GM21723 (cell line): Measurements from ENCODE around the gene STT3B.
"Not testable (repeated sequence)": the region's sequence is repeated elsewhere in the genome, so short reads cannot be mapped to it uniquely, and the experiment has no call there.

Source experiments
- ATAC-seq: cut with Tn5 transposase; IDR thresholded peaks from one replicate; pipeline ENCODE4 v1.9.1; 2021; ENCODE audit warnings: mild to moderate bottlenecking, moderate library complexity; ENCODE audit not compliant: unreplicated experiment

Gene STT3B

DNA sequence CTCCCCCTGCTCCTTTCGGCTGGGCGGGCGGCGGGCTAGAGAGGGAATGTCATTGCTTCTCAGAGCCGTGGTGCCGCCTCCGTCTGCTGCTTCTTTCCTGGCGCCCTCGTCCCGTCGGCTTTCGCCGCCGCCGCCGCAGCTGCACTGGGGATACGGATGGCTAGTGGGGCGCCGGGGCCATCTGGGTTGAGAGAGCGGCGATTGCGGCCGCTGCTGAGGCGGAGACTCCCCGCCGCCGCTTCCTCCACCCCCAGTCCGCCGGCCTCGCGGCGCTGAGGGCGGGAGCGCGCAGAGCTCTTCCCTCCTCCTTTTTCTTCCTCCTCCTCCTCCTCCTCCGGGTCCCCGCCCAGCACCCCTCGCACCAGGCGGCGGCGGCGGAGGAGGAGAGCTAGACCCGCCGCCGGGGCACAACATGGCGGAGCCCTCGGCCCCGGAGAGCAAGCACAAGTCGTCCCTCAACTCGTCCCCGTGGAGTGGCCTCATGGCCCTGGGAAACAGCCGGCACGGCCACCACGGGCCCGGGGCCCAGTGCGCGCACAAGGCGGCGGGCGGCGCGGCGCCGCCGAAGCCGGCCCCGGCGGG is at the start of gene STT3B:
Gene STT3B, plus strand, starts transcription at position 339 of the 582 bp plus-strand sequence. Its CDS starts 74 bp downstream, at position 413.
- ATAC-seq, result peak; percentile 66

DNA sequence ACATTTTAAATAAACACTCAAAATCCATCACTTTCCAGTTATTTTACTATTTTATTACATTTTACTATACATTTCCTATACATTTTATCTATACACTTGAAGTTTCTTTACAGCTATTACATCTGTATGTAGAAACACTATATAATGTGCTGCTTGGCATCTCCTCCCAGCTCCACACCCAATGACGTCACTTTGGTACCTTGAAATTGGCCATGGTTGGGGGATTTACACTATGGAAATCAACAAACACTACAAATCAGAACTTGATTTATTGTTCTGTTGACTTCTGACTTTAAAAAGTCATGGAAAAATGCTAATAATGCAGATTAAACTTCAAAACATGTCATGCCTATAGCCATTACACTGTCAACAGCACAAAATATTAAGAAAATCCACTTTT is 48.9 kb upstream of the STT3B start:
- no peak for ATAC-seq

DNA sequence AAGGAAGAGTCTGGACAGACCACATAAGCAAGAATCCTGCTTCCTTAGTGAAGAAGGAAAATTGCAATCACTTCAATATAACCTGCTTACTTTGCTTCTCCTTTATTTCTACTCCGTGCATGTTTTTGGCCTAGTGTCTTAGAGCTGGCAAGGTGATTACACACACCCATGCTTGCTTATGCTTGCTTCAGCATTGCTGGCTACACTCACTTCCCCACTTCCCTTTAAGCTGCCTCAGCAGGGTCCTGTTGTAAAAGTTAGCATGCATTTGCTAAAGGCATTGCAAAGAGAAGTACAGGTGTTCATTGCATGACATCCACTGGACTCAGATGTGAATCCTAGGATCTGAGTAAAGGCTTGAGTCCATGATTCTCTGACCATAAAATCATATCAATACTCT is 47.5 kb upstream of the STT3B start:
- ATAC-seq, result no peak

DNA sequence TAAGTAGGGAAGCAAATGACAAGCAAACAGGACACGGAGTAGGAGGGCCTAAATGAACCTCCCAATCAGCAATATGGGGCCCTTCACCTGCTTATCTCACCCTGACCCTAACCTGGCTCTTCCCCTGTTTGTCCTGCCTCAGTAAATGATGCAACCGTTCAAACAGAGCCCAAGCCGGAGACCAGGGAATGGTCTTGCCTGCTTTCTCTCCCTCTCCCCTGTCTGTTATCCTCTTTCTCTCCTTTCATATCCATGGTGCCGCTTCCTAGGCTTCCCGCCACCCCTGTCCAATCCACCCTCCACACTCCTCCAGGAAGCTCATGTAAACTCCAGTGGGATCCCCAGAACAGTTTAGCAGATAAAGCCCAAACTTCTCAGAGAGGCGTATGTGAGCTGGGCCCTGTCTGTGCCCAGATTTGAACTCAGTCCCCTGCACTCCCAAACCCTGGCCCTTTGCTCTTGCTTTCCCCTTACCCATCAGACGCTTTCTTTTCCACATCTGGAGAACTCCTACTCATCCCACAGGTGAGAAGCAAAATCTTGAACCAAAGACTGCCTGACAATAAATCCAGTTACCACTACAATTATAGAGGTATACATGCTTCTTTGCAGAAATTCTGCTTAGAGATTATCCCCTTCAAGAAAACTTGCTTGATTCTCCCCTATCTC is 45.7 kb upstream of the STT3B start:
- ATAC-seq, result no peak

DNA sequence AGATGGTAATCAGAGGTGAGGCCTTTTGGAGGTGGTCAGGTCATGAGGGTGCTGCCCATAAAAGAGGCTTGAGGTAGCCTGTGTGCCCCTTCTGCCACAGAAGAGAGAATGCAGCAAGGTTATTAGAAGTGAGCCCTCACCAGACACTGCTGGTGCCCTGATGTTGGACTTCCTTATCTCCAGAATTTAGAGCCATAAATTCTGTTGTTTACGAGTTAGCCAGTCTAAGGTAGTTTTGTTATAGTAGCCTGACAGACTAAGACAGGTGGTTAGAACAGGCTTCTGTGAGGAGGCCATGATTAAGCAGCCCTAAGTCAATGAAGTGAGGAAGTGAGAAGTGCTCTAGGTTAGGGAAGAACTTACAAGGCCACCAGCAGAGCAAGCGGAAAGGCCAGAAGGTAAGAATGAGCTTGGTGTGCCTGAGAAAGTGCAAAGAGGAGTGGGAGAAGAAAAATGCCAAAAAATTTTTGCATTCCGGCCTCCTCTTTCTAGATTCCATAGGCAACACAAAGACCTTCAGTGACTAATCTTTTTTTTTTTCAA is 44.2 kb upstream of the STT3B start:
- no peak for ATAC-seq

DNA sequence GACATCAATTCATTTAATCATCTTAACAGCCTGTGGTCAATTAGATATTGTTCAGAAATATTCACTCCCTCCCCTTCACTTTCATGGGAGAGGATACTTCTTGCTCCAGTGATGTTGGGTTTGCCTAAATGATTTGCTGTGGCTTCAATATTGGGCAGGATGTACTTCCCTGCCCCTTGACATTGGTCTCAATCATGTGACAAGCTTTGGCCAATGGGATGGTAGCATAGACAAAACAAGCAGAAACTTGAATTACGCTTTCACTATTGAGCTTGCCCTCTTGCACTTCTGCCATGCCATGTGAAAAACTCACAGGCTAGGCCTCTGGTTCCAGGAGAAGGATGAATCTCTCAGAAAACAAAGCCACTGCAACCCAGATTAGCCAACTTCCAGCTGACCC is 42.2 kb upstream of the STT3B start:
- ATAC-seq, result no peak

DNA sequence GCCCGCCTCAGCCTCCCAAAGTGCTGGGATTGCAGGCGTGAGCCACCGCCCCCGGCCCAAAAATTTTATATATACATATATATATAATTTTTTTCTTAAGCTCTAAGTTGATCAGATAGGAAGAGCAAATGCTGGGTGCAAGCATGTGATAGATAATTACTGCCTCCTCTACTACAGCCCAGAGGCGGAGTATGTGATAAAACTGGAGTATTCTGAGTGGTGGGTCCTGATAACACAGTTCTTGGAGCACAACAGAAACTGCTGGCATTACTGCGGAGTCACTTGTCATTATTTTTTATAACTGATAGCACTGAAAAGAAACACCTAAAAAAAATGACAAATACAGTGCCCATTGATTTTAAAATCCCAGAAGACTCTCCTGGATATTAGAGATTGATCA is 41.1 kb upstream of the STT3B start:
- no peak for ATAC-seq

DNA sequence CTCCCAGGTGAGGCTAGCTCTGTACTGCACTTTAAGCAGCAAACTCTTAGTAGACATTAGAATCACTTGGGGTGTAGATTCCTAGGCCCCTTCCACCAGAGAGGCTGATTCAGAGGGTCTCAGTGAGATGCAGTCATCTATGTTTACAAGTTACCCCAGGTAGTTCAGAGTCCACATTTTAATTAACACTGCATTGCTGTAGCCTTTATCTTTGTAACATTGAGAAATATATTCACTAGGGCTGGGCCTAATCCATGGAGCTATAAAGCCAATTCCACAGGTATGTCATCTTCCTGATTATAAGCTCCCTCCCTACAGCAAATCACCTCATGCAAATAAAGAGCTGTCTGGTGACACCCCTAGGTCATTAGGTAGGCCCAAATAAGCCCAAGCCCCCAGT is 39.6 kb upstream of the STT3B start:
- ATAC-seq, result no peak

DNA sequence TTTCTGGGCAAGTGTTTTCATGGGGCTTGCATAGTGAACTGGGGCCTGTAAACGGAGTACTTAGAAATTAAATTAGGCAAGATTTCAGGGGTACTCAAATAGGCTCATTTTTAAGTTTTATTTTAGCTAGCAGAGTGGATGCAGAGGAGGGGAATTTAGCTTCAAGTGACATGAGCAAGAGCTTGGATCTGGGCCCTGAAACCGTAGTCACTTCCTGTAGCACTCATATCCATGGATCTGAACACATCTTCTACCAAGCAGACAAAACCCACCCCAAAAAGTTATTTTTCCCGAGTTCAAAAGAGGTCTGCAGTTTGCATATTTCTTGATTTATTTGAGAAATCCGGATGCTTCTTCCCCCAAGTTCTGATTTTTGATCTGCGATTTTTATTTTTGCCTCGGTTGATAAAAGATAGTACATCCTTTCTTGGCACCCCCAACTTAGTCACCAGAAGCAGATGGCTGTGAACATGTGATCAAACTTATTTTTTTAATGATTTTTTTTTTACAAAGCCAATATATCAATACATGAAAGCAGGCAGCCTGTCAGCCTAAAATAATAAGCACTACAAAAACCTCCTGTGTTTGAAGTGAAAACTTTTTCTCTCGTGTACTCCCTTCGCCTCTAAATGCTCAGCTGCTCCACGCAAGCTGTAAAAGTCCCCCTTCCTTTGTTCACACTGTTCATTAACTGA is 36.6 kb upstream of the STT3B start:
- ATAC-seq, result no peak

DNA sequence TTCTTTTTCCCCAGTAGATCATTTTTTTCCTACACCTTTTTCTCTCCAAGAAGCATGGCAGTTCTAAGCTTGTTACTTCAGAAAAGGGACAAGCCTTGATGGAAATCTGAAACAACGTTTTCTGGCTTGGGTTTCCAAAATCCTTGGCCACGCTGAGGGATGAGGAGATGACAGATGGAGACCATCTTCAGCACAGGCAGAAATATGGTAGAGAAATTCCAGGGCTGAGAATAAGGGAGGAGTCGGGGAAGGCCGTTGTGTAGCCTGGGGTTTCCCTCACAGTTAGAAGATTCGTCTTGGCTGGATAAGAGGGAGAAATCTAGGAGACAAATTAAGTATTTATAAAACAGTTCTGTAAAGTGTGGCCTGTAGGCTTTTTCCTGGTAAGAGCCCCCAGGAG is 33.9 kb upstream of the STT3B start:
- ATAC-seq, result no peak

DNA sequence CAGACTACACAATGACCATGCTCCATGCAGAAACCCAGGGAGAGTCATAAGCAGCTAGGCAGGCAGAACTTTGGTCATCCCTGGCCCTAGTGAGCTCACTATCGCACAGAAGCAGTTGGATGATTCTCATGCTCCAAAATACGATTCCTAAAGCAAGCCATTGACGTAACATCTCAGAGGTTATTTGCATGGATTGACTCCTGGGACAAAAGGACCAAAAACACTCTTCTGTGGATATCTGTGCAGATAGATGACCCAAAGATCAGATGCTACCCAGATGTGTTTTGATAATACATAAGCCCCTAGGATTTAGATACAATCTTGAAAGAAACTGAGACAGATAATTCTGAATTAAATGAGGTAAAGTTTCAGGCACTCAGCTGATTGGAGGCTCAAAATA is 33.4 kb upstream of the STT3B start:
- ATAC-seq, result no peak

DNA sequence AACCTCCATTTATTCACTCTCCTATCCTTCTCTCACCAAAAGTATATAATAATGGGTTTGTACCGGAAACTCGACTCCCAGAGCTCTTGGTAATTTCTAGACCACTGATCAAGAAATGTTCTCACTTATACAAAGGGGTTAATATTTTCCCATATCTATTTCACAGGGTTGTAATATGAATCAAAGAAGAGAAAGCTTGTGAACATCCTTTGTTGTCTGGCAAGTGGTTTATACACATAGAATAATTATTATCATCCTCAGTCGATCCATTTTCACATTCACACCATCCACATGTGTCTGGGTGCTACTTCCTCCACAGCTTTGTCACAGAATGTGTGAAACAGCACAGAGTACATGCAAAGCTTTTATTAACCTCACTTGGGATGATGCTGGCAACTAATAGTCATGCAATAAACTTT is 29.9 kb upstream of the STT3B start:
- ATAC-seq, result no peak

DNA sequence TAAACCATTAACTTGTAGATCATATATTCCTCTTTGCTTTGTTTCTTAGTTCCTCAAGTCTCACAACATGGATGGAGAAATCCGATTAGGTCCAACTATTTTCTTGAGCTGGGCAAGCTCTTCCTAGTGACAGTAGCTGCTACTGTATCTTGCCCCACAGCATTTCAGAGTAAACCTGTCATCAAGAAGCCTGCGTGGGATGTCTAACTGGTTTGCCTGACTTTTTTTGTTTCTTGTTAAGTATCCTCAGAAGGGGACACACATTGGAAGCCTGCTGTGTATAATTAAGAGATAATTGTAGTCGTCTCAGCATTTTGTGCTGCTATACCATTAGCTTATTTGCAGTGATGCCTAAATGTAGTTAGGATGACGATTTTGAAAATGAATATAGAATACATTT is 29.3 kb upstream of the STT3B start:
- ATAC-seq, result no peak

DNA sequence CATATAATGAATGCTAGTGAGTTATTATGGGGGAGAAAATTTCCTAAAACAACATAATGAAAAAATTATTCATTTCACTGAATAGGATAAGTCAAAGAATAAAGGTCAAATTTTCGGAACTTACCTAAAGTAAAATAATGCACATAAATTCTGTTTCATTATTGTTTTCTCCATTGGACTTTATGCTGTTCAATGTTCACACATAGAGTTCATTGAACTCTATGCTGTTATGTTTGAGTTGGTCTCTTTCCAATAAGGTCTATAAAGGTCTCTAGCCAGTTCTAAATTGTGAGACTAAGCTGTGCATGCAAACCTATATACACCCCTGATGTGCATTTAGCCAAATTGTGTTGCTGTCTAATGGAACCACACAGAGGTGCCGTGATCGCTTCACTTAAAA is 28.5 kb upstream of the STT3B start:
- no peak for ATAC-seq

DNA sequence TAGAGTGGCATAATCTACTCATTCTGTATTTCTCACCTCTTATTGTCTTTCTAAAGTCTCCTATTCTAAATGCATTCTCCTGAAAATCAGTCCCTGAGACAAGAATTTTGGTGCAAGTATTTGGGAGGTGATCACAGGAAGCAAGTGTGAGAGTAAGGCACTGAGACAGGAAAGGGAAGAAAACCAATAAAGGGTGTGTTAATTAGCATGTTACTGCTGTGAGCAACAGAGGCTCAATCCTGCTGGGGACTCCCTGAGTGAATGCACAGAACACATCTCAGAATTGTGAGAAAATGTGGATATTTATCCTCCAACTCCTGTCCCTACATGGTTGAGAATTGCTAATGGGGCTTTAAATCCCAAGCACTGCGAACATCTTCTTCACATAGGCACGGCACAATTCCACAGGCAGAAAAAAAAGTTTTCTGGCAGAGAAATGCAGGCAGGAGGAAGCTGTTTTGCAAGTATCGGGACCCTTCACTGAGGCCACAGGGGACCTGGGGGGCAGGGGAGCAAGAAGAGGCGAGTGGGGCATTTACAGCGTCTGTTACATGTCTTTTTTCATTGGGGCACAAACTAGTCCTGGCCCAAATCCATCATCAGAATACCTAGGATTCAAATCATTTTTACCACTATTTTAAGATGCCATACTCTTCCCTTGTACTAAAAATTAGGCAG is 27.2 kb upstream of the STT3B start:
- no peak for ATAC-seq

DNA sequence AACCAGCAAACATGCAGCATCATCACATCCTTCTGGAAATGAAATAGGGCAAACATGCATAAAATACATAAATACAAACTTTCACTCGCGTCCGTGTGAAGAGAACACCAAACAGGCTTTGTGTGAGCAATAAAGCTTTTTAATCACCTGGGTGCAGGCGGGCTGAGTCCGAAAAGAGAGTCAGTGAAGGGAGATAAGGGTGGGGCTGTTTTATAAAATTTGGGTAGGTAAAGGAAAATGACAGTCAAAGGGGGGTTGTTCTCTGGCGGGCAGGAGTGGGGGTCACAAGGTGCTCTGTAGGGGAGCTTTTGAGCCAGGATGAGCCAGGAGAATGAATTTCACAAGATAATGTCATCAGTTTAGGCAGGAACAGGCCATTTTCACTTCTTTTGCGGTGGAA is 26.2 kb upstream of the STT3B start:
- not testable (repeated sequence) for ATAC-seq

DNA sequence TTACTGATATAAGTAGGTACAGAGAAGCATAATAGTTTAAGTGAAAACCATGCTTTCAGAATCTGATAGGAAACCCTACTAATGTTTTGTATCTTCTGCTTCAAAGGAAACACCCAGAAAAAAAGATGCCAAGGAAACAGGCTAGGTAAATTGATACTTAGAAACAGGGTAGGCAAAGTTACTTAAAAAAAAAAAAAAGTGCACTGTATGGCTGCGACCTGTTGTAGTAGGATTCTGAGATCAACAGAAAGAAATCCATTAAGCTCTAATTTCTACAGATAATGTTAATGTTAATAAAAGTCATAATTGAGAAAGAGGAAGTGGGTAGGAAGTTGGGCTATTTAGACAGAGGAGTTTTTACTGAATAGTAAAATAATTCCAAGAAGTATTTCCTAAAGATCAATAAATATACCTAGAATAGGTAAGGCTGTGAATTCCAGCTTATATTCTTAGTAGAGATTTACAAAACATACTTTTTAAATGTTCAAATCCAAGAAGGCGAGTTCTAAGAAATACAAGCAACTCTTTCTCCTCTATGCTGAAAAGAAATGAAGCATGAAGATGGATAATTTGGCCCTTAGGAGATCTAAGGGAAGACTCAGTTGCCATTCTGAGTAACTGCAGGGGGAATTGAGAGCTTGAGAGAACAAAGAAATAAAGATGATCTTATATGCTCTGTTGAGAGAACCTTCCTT is 24.1 kb upstream of the STT3B start:
- ATAC-seq, result no peak

DNA sequence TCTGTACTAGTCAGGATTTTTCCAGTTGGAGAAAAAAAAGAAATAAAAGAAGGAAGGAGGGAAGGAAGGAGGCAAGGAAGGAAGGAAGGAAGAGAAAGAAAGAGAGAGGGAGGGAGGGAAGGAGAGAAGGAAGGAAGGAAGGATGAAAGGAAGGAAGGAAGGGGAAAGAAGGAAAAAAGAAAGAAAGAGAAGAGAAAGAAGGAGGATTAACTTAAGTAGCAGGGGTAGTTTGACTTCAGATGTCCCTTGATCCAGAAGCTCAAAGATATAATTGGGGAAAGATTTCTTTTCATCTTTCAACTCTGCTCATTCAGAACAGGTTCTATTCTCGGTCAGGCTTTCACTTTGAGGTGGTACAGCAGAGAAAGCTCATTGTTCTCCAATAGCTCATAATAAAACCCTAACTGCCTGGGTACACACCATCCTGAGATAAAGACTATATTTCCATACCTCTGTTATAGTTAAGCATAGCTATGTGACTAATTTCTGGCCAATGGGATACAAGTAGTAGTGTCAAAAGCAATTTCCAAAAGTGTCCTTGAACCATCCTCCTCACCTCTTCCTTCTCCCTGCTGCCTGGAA is 23.5 kb upstream of the STT3B start:
- no peak for ATAC-seq

DNA sequence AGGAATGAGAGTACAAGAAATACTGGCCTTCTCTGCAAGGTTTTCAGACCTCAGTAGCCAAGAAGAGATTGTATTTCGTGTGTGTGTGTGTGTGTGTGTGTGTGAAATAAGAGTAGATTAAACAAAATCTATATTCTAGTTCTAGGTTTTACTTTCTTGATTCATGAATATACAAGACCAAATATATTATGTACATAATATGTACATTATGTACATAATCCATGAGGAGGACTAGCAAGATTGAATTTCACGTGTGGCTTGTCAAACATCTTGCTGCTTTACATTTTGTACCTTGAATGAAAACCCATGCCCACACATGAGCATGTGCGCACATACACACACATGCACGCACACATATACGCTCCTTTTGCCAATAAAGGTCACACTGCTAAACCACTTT is 18.2 kb upstream of the STT3B start:
- ATAC-seq, result no peak

DNA sequence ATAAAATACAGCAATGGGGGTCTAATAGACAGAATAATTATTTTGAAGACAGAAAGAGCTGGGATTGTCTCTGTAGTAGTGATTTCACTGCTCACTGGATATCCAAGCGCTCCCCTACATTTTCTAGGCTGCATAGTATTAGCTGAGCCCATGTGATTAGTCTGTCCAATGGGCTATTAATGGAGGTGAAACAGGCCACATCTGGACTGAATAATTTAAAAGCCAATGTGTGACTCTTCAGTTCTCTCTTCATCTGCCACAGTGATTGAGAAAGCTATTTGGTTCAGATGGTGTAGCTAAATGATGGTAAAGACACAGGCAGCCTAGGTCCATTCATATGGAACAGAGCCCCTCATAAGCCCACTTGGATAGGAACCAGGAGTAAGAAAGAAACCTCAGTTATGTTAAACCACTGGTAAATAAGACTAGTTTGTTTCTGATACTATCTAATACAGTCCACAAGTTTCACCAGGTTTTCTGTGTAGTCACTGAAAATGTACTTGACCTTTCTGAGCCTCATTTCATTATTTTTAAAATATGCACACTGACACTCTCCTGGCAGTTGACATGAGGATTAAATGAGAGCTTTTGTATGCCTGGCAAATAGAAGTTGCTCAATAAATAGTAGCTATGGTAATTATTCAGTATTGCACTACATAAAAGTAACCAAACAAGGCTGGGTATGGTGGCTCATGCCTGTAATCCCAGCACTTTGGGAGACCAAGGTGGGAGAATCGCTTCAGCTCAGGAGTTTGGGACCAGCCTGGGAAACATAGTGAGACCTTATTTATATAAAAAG is 17.0 kb upstream of the STT3B start:
- no peak for ATAC-seq
